HepG2 (cell line): ENCODE data around the gene GLE1. TPM values are rescaled to one million over a fixed set of nuclear protein-coding genes. Genes with fewer than 3 reads are reported as not detected.
A peak's percentile ranks its signal among the peaks of the same experiment; 100 is the strongest.

Experiments
- ATAC-seq: fragments of 200-7000 bp; cut with Tn5 transposase; 3 replicates; pipeline ENCODE4 v1.9.1; 2020; ENCODE audit warnings: mild to moderate bottlenecking, moderate library complexity
- BruUV-seq: library from RNA; stranded (reverse); fragments of 400-500 nt; replicated peaks from 2 replicates; lab custom pipeline; 2021; lab: Mats Ljungman, UMichigan
- CTCF ChIA-PET: fragments of 300-600 bp; formaldehyde crosslinking; extraction: SDS; loops from one replicate; lab custom pipeline; 2021; ENCODE audit warnings: low total read pairs, inconsistent platforms, low intra/inter-chr PET ratio; lab: Yijun Ruan, JAX
- POLR2A ChIA-PET: fragments of 350-600 bp; sonication (Branson Sonifier 250); formaldehyde crosslinking; loops from one replicate; lab custom pipeline; 2020; ENCODE audit warnings: antibody characterized with exemption, inconsistent platforms; lab: Yijun Ruan, JAX
- DNase-seq: peaks from one replicate; pipeline ENCODE4 v3.0.0-alpha.2; 2015; ENCODE audit warnings: low spot score
- FAIRE-seq: peaks from 3 replicates; lab custom pipeline; 2011; peaks lifted over from hg19 to GRCh38; lab: Jason Lieb, UNC
- H2AFZ ChIP-seq: one replicate; pipeline ENCODE4 v1.6.1; 2011; ENCODE audit warnings: low read length, inconsistent platforms
- H3K27ac ChIP-seq: fragments of 300-600 bp; 3 replicates; pipeline ENCODE4 v1.8.0; 2011; ENCODE audit warnings: mixed run types, mild to moderate bottlenecking, mixed read lengths, low read length, inconsistent platforms; ENCODE audit not compliant: insufficient read depth; ENCODE audit errors: extremely low read length
- H3K27me3 ChIP-seq, 2 experiments: fragments of 200-600 bp in 1 of 2; 2 replicates in 1 of 2; 3 replicates in 1 of 2; pipeline versions ENCODE4 v1.6.0 to v1.8.0; 2011; ENCODE audit warnings: low read length in 2 of 2, mild to moderate bottlenecking in 2 of 2, moderate library complexity in 2 of 2, inconsistent platforms in 1 of 2; ENCODE audit not compliant: insufficient read depth in 2 of 2, control insufficient read depth in 1 of 2
- H3K36me3 ChIP-seq, 2 experiments: fragments of 200-600 bp in 1 of 2; replicated peaks in 1 of 2; 2 replicates in 1 of 2; 3 replicates in 1 of 2; pipeline versions ENCODE4 v1.5.1 to v1.8.0; 2011; ENCODE audit warnings: low read length in 2 of 2, inconsistent platforms in 1 of 2; ENCODE audit not compliant: insufficient read depth in 2 of 2, control insufficient read depth in 1 of 2
- H3K4me1 ChIP-seq: 2 replicates; pipeline ENCODE4 v1.5.1; 2012; ENCODE audit warnings: low read length, inconsistent platforms; ENCODE audit not compliant: insufficient read depth
- H3K4me2 ChIP-seq: 2 replicates; pipeline ENCODE4 v1.6.0; 2011; ENCODE audit warnings: low read depth, low read length, inconsistent platforms
- H3K4me3 ChIP-seq, 3 experiments: fragments of 200-600 bp in 1 of 3; sonication (generic), shearing (Covaris generic) in 1 of 3; replicated peaks in 1 of 3; 2 replicates each; pipeline ENCODE4 v1.5.1; 2011 to 2016; ENCODE audit warnings: low read length in 3 of 3, inconsistent platforms in 2 of 3, low read depth in 2 of 3, mild to moderate bottlenecking in 2 of 3, control low read depth in 1 of 3, mixed read lengths in 1 of 3; ENCODE audit not compliant: insufficient read depth in 1 of 3
- H3K79me2 ChIP-seq: one replicate; pipeline ENCODE4 v1.6.1; 2011; ENCODE audit warnings: low read length, inconsistent platforms; ENCODE audit not compliant: insufficient read depth
- H3K9ac ChIP-seq: 2 replicates; pipeline ENCODE4 v1.6.0; 2011; ENCODE audit warnings: mild to moderate bottlenecking, low read depth, low read length, inconsistent platforms; ENCODE audit not compliant: insufficient read depth
- H3K9me3 ChIP-seq: 2 replicates; pipeline ENCODE4 v1.5.1; 2012; ENCODE audit warnings: mild to moderate bottlenecking, low read length
- H4K20me1 ChIP-seq: 2 replicates; pipeline ENCODE4 v1.6.0; 2011; ENCODE audit warnings: inconsistent platforms, mild to moderate bottlenecking, low read length, moderate library complexity; ENCODE audit not compliant: insufficient read depth
- AKNA ChIP-seq: sonication (generic); formaldehyde crosslinking; IDR thresholded peaks from 2 replicates; pipeline ENCODE4 v1.4.0; 2020; ENCODE audit warnings: missing genetic modification reagents, borderline replicate concordance
- ASH2L ChIP-seq: fragments of 300-600, 200-600 bp; sonication (generic); IDR thresholded peaks from 2 replicates; pipeline ENCODE4 v1.7.0; 2017; ENCODE audit warnings: low read depth, mild to moderate bottlenecking, moderate library complexity, mixed read lengths, low read length; ENCODE audit not compliant: insufficient read length
- CERS6 ChIP-seq: sonication (generic); formaldehyde crosslinking; IDR thresholded peaks from 2 replicates; pipeline ENCODE4 v1.5.0; 2020; ENCODE audit warnings: missing genetic modification reagents
- HDAC2 ChIP-seq: sonication (generic); formaldehyde crosslinking; IDR thresholded peaks from 2 replicates; pipeline ENCODE4 v1.4.0; 2020; ENCODE audit warnings: missing genetic modification reagents
- MEIS1 ChIP-seq: sonication (generic); formaldehyde crosslinking; IDR thresholded peaks from 2 replicates; pipeline ENCODE4 v1.9.0; 2021; ENCODE audit warnings: mild to moderate bottlenecking, missing genetic modification reagents, moderate library complexity, borderline replicate concordance
- ZBTB14 ChIP-seq: sonication (generic); formaldehyde crosslinking; IDR thresholded peaks from 2 replicates; pipeline ENCODE4 v1.4.0; 2020; ENCODE audit warnings: missing genetic modification reagents
- ZKSCAN8 ChIP-seq: IDR thresholded peaks from 2 replicates; pipeline ENCODE4 v1.6.1; 2016; ENCODE audit warnings: borderline replicate concordance, missing genetic modification reagents, missing compliant biosample characterization
- ZNF263 ChIP-seq: sonication (generic); formaldehyde crosslinking; IDR thresholded peaks from 2 replicates; pipeline ENCODE4 v1.4.0; 2020; ENCODE audit warnings: missing genetic modification reagents
- ZNF292 ChIP-seq: sonication (generic); formaldehyde crosslinking; IDR thresholded peaks from 2 replicates; pipeline ENCODE4 v1.8.1; 2022; ENCODE audit warnings: mild to moderate bottlenecking, low read depth, missing genetic modification reagents, borderline replicate concordance
- WGBS: methylation state at CpG from one replicate; pipeline ENCODE4 v1.1.6; 2017; ENCODE audit warnings: low lambda C conversion rate; 5-methylcytosine and 5-hydroxymethylcytosine counted together
- in situ Hi-C: cut with HindIII; loops from 2 replicates; pipeline ENCODE4 v1.10.0; 2017; ENCODE audit warnings: low pct_unique_long_range_greater_than_20kb; ENCODE audit not compliant: extremely low pct_ligation_motif_present
- intact Hi-C: fragments of 100-400 bp; cut with micrococcal nuclease; formaldehyde crosslinking; loops from one replicate; pipeline ENCODE4 v1.10.0; 2022; ENCODE audit not compliant: unreplicated experiment
- polyA plus RNA-seq, 8 experiments: library from polyadenylated mRNA; depleted of rRNA in 3 of 8; stranded (reverse) in 7 of 8; unstranded in 1 of 8; fragments of >200 nt; fragmentation: Illumina TruSeq in 4 of 8; extraction: Trizol in 4 of 8; gene quantifications; 2 replicates each; pipeline versions ENCODE4 v1.2.1 to v1.2.3, GENCODE V29; 2011 to 2016; ENCODE audit warnings: low read depth in 4 of 8, missing spikeins in 1 of 8, mixed read lengths in 1 of 8; ENCODE audit not compliant: insufficient read depth in 1 of 8
- total RNA-seq, 5 experiments: library from RNA; depleted of rRNA; stranded (reverse); fragments of >200 nt; fragmentation: Illumina TruSeq; extraction: Trizol; gene quantifications; 2 replicates each; pipeline ENCODE4 v1.2.3, GENCODE V29; 2016; ENCODE audit warnings: low read depth in 1 of 5
- TF ChIP-seq, protein P1 (sequence below): sonication (generic); IDR thresholded peaks from 2 replicates; pipeline ENCODE4 v1.6.1; 2016; ENCODE audit warnings: low read depth, borderline replicate concordance
- TF ChIP-seq, protein P2 (sequence below): IDR thresholded peaks from 2 replicates; pipeline ENCODE4 v1.6.1; 2016; ENCODE audit warnings: control low read depth

GLE1 gene
- total and polyA plus RNA-seq, 2 of the 13 experiments (the other 11 are each of a cell fraction or from before 2014, with no cell fraction given), result 14.7 to 28.8 TPM

DNA sequence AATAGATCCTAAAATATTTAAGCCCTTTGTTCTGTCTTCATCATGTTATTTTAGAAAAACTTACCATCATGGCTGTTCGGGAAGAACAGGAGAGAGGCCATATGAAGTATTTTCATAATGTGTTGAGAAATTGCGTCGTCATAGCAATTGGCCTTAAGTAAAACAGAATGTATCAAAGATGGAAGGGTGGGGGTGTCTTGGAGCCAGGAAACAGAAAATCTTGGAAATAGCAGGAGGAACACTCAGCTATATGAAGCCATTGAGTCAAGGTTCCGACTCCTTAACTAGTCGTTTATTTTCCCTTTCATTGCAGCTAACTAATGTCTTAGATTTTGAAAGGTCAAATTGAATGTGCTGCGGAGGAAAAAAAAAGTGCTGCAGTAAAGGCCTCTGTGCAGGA is 49.2 kb downstream of the GLE1 start (continued):
- no peak for TF ChIP-seq ASH2L

DNA sequence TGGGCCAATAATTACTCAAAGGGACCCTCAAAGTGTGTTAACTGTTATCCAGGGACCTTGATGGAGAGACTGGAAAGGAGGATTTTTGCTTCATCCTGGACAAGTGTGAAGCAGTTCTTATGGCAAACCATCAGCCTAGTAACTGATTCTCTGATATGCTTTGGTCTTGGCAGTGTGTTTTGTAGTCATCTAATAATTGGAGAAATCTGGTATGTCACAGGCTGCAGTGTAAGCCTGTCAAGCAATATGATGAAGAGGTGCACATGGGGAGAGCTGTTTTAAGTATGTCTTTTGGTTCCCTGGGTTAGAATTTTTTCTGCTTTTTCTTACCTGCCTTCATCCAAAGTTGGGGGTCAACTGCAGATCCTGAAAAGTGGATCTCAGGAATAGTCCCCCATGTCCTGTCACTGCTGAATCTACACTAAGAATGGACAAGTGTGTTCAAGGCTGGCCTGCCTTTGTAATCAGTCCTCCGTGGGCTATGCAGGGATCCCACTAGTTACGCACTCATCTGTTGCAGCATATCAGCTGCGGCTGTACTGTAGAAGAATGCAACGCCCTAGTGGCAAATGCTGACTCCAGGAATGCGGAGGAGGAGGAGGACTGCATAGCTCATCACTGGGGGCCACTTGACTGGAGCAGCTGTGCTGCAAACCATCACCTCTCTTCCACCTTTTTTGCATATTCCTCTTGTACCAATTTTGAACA is 49.8 kb downstream of the GLE1 start:
- peak overlapping the region; percentile 84 for H3K4me2 ChIP-seq
- H3K36me3 ChIP-seq, result no peaks in the 10 kb centered on the region
- H3K27ac ChIP-seq, result peak overlapping the region; percentile 49
- H2AFZ ChIP-seq, result no peak overlapping the region
- FAIRE-seq, result peak; percentile 77
- H3K4me3 ChIP-seq, result peak overlapping the region; percentile 36 to 95 (median 90); a peak in 5 of 6 replicates
- in situ Hi-C loops (no loop called here), intact Hi-C loops (loop anchor here (5.0 kb wide), 1 partner anchor 52 kb away; the partner anchor contains the start of gene GLE1)
- peaks cover 84% of the 10 kb centered on the region for H3K4me1 ChIP-seq
- peaks cover 30% of the 10 kb centered on the region for H4K20me1 ChIP-seq
- POLR2A ChIA-PET, result interaction anchor here (0.8 to 3.1 kb wide), 5 partner anchors 35 to 278 kb away, joined by 3 to 13 read pairs (median 5); partner anchors contain the start of genes GLE1, GOLGA2 and SWI5
- CTCF ChIA-PET, result no interaction called here
- H3K79me2 ChIP-seq, result peaks cover 53% of the 10 kb centered on the region
- no peaks in the 10 kb centered on the region for H3K9me3 ChIP-seq
- peak; percentile 85 for DNase-seq
- no peaks in the 10 kb centered on the region; a peak in 1 of 5 replicates for H3K27me3 ChIP-seq
- ATAC-seq, result peak; percentile 75
- H3K9ac ChIP-seq, result peak overlapping the region; percentile 7; the same call in 1 of the 2 replicates
- 5% methylated on average over 5 of the region's 5 CpGs for WGBS
- no TSS peak for BruUV-seq
- no peak for TF ChIP-seq ZKSCAN8 (CRISPR knock-in tag)
- peak; percentile 59; the same call in 1 of the 2 replicates for TF ChIP-seq ZNF292 (CRISPR knock-in tag)
- TF ChIP-seq, protein P1, sequence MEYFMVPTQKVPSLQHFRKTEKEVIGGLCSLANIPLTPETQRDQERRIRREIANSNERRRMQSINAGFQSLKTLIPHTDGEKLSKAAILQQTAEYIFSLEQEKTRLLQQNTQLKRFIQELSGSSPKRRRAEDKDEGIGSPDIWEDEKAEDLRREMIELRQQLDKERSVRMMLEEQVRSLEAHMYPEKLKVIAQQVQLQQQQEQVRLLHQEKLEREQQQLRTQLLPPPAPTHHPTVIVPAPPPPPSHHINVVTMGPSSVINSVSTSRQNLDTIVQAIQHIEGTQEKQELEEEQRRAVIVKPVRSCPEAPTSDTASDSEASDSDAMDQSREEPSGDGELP, result peak; percentile 90
- 0 out of 2 replicates have a peak, but pooled peaks have one; percentile 22 for TF ChIP-seq MEIS1 (CRISPR knock-in tag)
- TF ChIP-seq, protein P2, sequence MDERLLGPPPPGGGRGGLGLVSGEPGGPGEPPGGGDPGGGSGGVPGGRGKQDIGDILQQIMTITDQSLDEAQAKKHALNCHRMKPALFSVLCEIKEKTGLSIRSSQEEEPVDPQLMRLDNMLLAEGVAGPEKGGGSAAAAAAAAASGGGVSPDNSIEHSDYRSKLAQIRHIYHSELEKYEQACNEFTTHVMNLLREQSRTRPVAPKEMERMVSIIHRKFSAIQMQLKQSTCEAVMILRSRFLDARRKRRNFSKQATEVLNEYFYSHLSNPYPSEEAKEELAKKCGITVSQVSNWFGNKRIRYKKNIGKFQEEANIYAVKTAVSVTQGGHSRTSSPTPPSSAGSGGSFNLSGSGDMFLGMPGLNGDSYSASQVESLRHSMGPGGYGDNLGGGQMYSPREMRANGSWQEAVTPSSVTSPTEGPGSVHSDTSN (CRISPR knock-in tag), result no peak
- peak; percentile 90 for TF ChIP-seq ZNF263 (CRISPR knock-in tag)
- TF ChIP-seq ZBTB14 (CRISPR knock-in tag), result 0 out of 2 replicates have a peak, but pooled peaks have one; percentile 52
- no peak for TF ChIP-seq CERS6 (CRISPR knock-in tag)
- no peak for TF ChIP-seq AKNA (CRISPR knock-in tag)
- TF ChIP-seq HDAC2 (CRISPR knock-in tag), result peak; percentile 49; the same call in 1 of the 2 replicates
